Measurements from ENCODE around the gene TMEM161A.
"Not testable (repeated sequence)": the region's sequence is repeated elsewhere in the genome, so short reads cannot be mapped to it uniquely, and the experiment has no call there.

Gene TMEM161A

GRCh38 chr19:19120308-19121231 is 17.7 kb downstream of the TMEM161A start:
- DNase-seq: no peak

GRCh38 chr19:19119325-19120237 is 18.7 kb downstream of the TMEM161A start:
- DNase-seq: no peak

GRCh38 chr19:19115954-19116353 is 22.3 kb downstream of the TMEM161A start:
- peak; percentile 51 for DNase-seq

GRCh38 chr19:19113040-19113626 is 25.1 kb downstream of the TMEM161A start:
- DNase-seq: no peak

GRCh38 chr19:19111967-19112580 is 26.2 kb downstream of the TMEM161A start:
- DNase-seq: no peak

GRCh38 chr19:19111136-19111835 is 27.0 kb downstream of the TMEM161A start:
- no peak for DNase-seq

GRCh38 chr19:19110410-19111135 is 27.7 kb downstream of the TMEM161A start:
- DNase-seq: no peak

GRCh38 chr19:19109601-19110000 is 28.7 kb downstream of the TMEM161A start:
- DNase-seq: no peak

- no peak for DNase-seq
Measured at GRCh38 chr19:19107654-19108053, 30.6 kb downstream of the TMEM161A start.

- DNase-seq: not testable (repeated sequence)
Measured at GRCh38 chr19:19106938-19107337, 31.3 kb downstream of the TMEM161A start.

- DNase-seq: no peak
Measured at GRCh38 chr19:19106056-19106551, 32.2 kb downstream of the TMEM161A start.

- no peak for DNase-seq
Measured at GRCh38 chr19:19105365-19106055, 32.8 kb downstream of the TMEM161A start.

GRCh38 chr19:19103167-19103566 is 35.1 kb downstream of the TMEM161A start:
- DNase-seq: no peak

- not testable (repeated sequence) for DNase-seq
Measured at GRCh38 chr19:19102566-19102965, 35.7 kb downstream of the TMEM161A start.

- no peak for DNase-seq
Measured at GRCh38 chr19:19101540-19101939, 36.7 kb downstream of the TMEM161A start.

- no peak for DNase-seq
Measured at GRCh38 chr19:19098703-19099632, 39.3 kb downstream of the TMEM161A start.

GRCh38 chr19:19098084-19098702 is 40.1 kb downstream of the TMEM161A start:
- no peak for DNase-seq

Data from activated CD4-positive, alpha-beta T cell treated with anti-CD3 and anti-CD28 coated beads, Interleukin-2, amount 50 U/mL, for 1 hour (primary cell).